Fibroblast of lung (primary cell): ENCODE data around the gene LGALS8.

ENCODE experiments used
- EZH2 ChIP-seq: IDR thresholded peaks from 2 replicates; pipeline ENCODE4 v1.5.1; 2012; ENCODE audit warnings: low read length, control low read depth, mild to moderate bottlenecking; ENCODE audit errors: missing control alignments
- TF ChIP-seq, protein P1 (sequence below), 2 donors: IDR thresholded peaks in 1 of 2; conservative IDR thresholded peaks in 1 of 2; 1 replicate in 1 of 2; 2 replicates in 1 of 2; pipeline ENCODE4 v1.5.1; 2011 to 2012; ENCODE audit warnings: low read length in 2 of 2, control low read depth in 1 of 2, inconsistent platforms in 1 of 2, low read depth in 1 of 2, mild to moderate bottlenecking in 1 of 2

DNA sequence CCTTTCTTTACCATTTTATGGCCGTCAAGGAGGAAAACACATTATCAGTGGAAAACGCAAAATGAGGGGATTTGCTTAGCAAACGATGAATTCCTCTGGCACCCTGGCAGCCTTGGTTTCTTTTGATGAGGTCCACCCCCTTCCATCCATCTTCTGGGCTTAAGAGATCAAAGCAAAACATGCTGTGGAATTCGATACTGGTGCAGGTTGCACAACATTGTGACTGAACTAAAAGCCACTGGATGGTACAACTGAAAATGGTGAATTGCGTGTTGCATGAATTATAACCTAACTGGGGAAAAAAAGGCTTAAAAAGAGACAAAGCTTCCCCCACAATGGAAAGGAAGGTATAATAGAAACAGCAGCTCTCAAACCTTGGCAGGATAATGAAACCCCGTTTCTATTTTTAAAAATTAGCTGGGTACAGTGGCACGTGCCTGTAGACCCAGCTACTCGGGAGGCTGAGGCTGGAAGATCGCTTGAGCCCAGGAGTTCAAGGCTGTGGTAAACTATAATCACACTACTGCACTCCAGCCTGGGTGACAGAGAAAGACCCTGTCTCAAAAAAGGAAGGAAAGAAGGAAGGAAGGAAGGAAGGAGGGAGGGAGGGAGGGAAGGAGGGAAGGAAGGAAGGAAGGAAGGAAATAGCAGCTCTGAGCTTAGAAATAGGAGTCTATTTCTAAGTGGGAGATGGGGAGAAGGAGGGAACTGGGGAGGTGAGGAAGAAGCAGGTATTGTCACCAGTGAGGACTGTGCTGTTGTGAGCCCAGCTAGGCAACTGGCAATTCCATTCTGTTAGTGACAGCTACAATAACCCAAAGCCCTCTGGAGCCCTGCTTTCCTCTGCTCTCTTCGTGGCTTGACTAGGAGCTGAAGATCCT, 29.0 kb upstream of the LGALS8 start:
- TF ChIP-seq EZH2: no peak
- TF ChIP-seq, protein P1, sequence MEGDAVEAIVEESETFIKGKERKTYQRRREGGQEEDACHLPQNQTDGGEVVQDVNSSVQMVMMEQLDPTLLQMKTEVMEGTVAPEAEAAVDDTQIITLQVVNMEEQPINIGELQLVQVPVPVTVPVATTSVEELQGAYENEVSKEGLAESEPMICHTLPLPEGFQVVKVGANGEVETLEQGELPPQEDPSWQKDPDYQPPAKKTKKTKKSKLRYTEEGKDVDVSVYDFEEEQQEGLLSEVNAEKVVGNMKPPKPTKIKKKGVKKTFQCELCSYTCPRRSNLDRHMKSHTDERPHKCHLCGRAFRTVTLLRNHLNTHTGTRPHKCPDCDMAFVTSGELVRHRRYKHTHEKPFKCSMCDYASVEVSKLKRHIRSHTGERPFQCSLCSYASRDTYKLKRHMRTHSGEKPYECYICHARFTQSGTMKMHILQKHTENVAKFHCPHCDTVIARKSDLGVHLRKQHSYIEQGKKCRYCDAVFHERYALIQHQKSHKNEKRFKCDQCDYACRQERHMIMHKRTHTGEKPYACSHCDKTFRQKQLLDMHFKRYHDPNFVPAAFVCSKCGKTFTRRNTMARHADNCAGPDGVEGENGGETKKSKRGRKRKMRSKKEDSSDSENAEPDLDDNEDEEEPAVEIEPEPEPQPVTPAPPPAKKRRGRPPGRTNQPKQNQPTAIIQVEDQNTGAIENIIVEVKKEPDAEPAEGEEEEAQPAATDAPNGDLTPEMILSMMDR (conservative IDR thresholded peaks at IDR 0.05 in 1 of 2, IDR thresholded peaks at IDR 0.05 in 1 of 2; ENCODE audit: low read depth in 1 of 2, low read length in 2 of 2): no peak
